HG03469 (cell line): ENCODE measurements around the gene F7.

Source experiments
- ATAC-seq: cut with Tn5 transposase; IDR thresholded peaks from one replicate; pipeline ENCODE4 v1.9.1; 2021; ENCODE audit warnings: mild to moderate bottlenecking, moderate library complexity, moderate number of reproducible peaks; ENCODE audit not compliant: unreplicated experiment

F7 gene

DNA sequence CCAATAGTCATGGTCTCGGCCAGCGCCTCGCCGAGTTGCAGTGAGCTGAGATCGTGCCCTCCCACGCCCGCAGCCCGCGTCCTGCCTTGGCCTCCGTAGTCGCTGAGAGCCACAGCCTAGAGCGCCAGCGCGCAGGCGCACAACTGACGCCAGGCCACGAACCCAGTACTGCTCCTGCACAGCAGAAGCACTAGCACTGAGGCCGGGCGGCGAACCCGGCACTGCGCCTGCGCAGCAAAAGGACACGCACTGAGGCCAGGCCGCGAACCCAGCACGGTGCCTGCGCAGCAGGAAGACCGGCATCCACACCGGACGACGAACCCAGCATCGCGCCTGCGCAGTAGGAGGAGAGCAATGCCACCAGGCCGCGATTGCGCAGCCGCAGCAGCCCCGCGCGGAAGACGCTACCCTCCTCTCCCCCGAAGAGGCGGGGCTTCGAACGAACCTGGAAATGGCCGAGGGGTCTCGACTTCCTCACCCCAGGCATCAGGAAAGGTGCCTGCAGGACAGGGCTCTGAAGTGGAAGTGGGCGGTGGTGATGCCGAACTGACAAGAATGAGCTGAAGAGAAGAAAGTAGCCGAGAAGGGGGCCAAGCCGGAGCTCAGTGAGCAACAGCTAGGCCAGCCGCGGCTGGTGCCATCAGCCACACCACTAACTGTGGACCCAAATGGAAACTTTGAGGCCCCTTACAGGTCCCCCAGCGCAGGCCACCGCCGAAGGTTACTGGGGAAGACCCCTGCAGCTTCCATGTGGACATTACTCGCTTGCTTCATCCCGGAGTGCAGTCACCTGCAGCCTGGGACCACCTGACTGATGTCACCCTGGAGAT lies 24.5 kb downstream of the F7 start:
- no peak for ATAC-seq

- ATAC-seq: no peak
These were observed 29.7 kb downstream of the F7 start for GRCh38 chr13:113135281-113135760.

DNA sequence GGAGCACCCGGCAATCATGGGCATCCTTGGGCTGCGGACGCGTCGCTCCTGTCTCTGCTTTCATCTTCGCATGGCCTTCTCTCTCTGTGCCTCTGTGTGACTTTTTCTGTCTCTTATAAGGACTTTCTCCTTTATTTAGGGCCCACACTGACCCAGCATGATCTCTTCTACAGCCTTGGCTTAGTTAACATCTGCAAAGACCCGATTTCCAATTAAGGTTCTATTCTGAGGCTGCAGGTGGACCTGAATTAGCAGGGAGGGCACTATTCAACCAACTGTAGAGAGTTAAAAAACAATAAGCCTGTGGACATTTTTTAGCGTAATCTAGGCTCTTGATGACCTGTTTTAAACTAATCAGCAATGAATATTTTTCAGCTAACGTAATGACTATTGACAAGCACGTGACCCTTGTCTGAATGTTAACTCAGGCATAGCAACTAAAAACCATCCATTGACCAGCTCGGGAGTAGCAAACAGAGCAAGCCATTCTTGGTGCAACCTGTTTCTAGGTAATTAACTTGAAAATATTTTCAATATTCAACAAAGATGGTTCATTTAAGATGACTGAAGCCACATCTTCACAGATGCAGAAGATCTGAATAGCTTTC lies 32.2 kb downstream of the F7 start:
- ATAC-seq: no peak

- no peak for ATAC-seq
These were observed 33.4 kb downstream of the F7 start for GRCh38 chr13:113138792-113139551.

- no peak for ATAC-seq
These were observed 34.0 kb downstream of the F7 start for GRCh38 chr13:113139577-113139976.

GRCh38 chr13:113140677-113141600 lies 35.3 kb downstream of the F7 start:
- ATAC-seq: no peak

- ATAC-seq: no peak
These were observed 36.0 kb downstream of the F7 start for GRCh38 chr13:113141601-113141970.

- ATAC-seq: no peak
These were observed 37.3 kb downstream of the F7 start for GRCh38 chr13:113142876-113143275.

DNA sequence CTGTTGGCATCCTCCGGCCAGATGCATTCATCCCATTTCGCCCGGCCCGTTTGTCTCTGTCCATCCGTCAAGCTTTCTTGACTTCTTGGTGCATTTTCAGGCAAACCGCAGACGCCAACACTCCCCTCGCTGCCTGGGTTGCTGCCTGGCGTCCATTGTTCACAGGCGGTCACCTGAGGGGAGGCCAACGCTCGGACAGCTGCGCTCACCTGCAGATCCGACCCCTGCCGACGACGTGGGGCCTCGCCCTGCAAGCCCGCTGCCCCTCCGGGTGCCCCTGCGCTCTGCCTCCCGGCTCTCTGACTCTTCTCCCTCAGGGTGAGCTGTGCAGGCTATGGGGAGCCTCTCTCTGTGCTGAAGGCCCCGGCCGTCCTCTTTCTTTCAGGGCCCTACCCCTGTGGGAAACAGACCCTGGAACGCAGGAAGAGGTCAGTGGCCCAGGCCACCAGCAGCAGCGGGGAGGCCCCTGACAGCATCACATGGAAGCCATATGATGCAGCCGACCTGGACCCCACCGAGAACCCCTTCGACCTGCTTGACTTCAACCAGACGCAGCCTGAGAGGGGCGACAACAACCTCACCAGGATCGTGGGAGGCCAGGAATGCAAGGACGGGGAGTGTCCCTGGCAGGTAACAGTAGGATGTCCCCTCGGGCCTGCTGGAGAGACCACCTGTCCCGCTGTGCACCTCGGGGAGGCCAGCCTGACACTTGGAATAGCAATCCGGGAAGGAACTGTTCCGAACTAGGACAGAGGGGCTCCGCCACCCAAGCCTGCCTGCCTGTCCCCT lies 38.1 kb downstream of the F7 start:
- no peak for ATAC-seq

DNA sequence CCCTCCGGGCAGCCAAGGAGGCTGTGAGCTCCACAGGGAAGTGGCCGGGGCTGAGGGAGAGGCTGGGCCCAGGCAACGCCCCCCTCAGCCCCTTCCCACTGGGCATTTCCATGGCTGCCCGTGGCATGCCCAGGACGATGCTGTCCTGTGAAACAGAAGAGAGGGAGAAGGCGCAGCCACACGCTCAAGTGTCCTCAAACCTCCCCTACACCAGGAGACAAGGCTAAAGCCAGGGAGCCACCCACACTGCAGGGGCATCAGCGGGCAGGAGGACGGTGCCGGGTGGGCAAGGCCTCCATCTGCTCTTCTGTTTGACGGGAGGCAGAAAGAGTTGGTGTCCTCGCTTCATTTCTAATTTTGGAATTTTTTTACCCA lies 38.7 kb downstream of the F7 start:
- no peak for ATAC-seq

GRCh38 chr13:113145496-113145895 lies 39.9 kb downstream of the F7 start:
- ATAC-seq: no peak

GRCh38 chr13:113145911-113146598 lies 40.5 kb downstream of the F7 start:
- ATAC-seq: no peak

DNA sequence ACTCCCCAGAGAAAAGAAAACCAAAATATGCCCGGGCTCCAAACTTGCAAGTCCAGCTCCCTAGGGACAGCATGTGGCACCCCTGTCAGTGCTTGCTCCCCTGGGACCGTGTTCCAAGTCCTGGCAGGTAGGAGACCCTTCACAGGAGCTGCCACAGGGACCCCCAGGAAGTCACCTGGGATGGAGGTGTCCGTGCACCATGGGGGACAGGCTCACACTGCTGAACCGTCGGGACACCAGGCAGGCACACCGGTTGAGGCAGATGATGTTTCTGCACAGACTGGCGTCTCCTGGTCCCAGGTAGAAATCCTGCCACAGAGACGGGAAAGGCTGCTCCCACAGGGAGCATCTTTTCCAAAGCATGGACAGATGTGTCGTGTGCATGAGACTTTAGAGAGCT lies 41.2 kb downstream of the F7 start:
- no peak for ATAC-seq

GRCh38 chr13:113147206-113147605 lies 41.6 kb downstream of the F7 start:
- ATAC-seq: no peak

- ATAC-seq: no peak
These were observed 42.8 kb downstream of the F7 start for GRCh38 chr13:113148407-113148806.

GRCh38 chr13:113148940-113149503 lies 43.4 kb downstream of the F7 start:
- ATAC-seq: no peak

GRCh38 chr13:113149711-113150549 lies 44.3 kb downstream of the F7 start:
- ATAC-seq: no peak
